H1 (cell line): ENCODE measurements around the gene TSFM. TPM values are rescaled to one million over a fixed set of nuclear protein-coding genes. Genes with fewer than 3 reads are reported as not detected.

ENCODE experiments used
- CTCF ChIA-PET: fragments of 300-600 bp; sonication (Branson Sonifier 250); formaldehyde crosslinking; loops from one replicate; lab custom pipeline; 2021; ENCODE audit not compliant: partially characterized antibody; lab: Charles Lee
- POLR2A ChIA-PET: fragments of 300-600 bp; sonication (Branson Sonifier 250); formaldehyde crosslinking; loops from one replicate; lab custom pipeline; 2021; ENCODE audit warnings: inconsistent platforms; ENCODE audit not compliant: partially characterized antibody; lab: Charles Lee
- DNase-seq, 2 experiments: peaks; one replicate each; pipeline versions ENCODE4 v3.0.0 to v3.0.0-alpha.2; 2010 to 2022; ENCODE audit warnings: low spot score in 2 of 2, low read depth in 1 of 2, mixed read lengths in 1 of 2
- FAIRE-seq: peaks from 2 replicates; lab custom pipeline; 2011; peaks lifted over from hg19 to GRCh38; lab: Jason Lieb, UNC
- H2AFZ ChIP-seq: 2 replicates; pipeline ENCODE4 v1.8.1; 2012; ENCODE audit warnings: low read length, inconsistent platforms
- H2AK5ac ChIP-seq: 2 replicates; pipeline ENCODE4 v1.6.1; 2013; ENCODE audit warnings: low read depth, low read length
- H2BK120ac ChIP-seq: replicated peaks from 2 replicates; pipeline ENCODE3; 2013; ENCODE audit warnings: low read depth, low read length, inconsistent platforms
- H2BK12ac ChIP-seq: 2 replicates; pipeline ENCODE4 v1.6.1; 2013; ENCODE audit warnings: low read depth, low read length
- H2BK15ac ChIP-seq: 2 replicates; pipeline ENCODE4 v1.6.1; 2013; ENCODE audit warnings: low read length
- H2BK20ac ChIP-seq: 2 replicates; pipeline ENCODE4 v1.6.1; 2013; ENCODE audit warnings: low read length
- H2BK5ac ChIP-seq: 2 replicates; pipeline ENCODE4 v1.6.1; 2013; ENCODE audit warnings: low read depth, low read length
- H3K14ac ChIP-seq: 2 replicates; pipeline ENCODE4 v1.6.1; 2013; ENCODE audit warnings: inconsistent platforms; ENCODE audit not compliant: insufficient read length
- H3K18ac ChIP-seq: 2 replicates; pipeline ENCODE4 v1.6.1; 2013; ENCODE audit warnings: low read length; ENCODE audit errors: extremely low read depth
- H3K23ac ChIP-seq: 2 replicates; pipeline ENCODE4 v1.6.1; 2013; ENCODE audit warnings: inconsistent platforms; ENCODE audit not compliant: insufficient read length
- H3K23me2 ChIP-seq: 2 replicates; pipeline ENCODE4 v1.6.1; 2013; ENCODE audit warnings: low read depth, low read length
- H3K27ac ChIP-seq: 2 replicates; pipeline ENCODE4 v1.6.1; 2011; ENCODE audit warnings: low read depth, low read length, inconsistent platforms
- H3K27me3 ChIP-seq, 4 experiments: replicated peaks in 1 of 4; 1 replicate in 1 of 4; 2 replicates in 3 of 4; pipeline versions ENCODE4 v1.6.1 to v1.8.1; 2011 to 2013; ENCODE audit warnings: low read length in 3 of 4, mild to moderate bottlenecking in 3 of 4, inconsistent platforms in 2 of 4, mixed read lengths in 2 of 4, moderate library complexity in 1 of 4; ENCODE audit not compliant: control insufficient read depth in 3 of 4, insufficient read depth in 3 of 4; ENCODE audit errors: extremely low read depth in 1 of 4
- H3K36me3 ChIP-seq, 4 experiments: 2 replicates each; pipeline versions ENCODE4 v1.6.1 to v1.8.1; 2011 to 2013; ENCODE audit warnings: mild to moderate bottlenecking in 4 of 4, low read length in 3 of 4, moderate library complexity in 2 of 4, control low read depth in 1 of 4, inconsistent platforms in 1 of 4; ENCODE audit not compliant: insufficient read depth in 4 of 4, control insufficient read depth in 2 of 4
- H3K4ac ChIP-seq: replicated peaks from 2 replicates; pipeline ENCODE3; 2013; ENCODE audit warnings: low read length, low read depth, mixed read lengths, inconsistent platforms; ENCODE audit not compliant: insufficient read length
- H3K4me1 ChIP-seq, 4 experiments: replicated peaks in 1 of 4; 1 replicate in 1 of 4; 2 replicates in 3 of 4; pipeline versions ENCODE4 v1.6.1 to v1.8.1; 2011 to 2013; ENCODE audit warnings: low read length in 3 of 4, inconsistent platforms in 2 of 4, mixed read lengths in 1 of 4; ENCODE audit not compliant: insufficient read depth in 4 of 4, control insufficient read depth in 3 of 4
- H3K4me2 ChIP-seq, 2 experiments: 2 replicates each; pipeline versions ENCODE4 v1.6.1 to v1.8.1; 2011 to 2013; ENCODE audit warnings: low read depth in 2 of 2, low read length in 2 of 2, control low read depth in 1 of 2, inconsistent platforms in 1 of 2, mild to moderate bottlenecking in 1 of 2; ENCODE audit not compliant: insufficient read depth in 1 of 2
- H3K4me3 ChIP-seq, 4 experiments: fragments of 200-600, 300-600 bp in 1 of 4; sonication (generic), shearing (Covaris generic), sonication (Bioruptor Twin) in 1 of 4; 2 replicates each; pipeline versions ENCODE4 v1.5.1 to v1.8.1; 2011 to 2016; ENCODE audit warnings: low read length in 4 of 4, low read depth in 3 of 4, control low read depth in 2 of 4, inconsistent platforms in 2 of 4, mild to moderate bottlenecking in 2 of 4, mixed read lengths in 1 of 4, moderate library complexity in 1 of 4; ENCODE audit not compliant: insufficient read depth in 2 of 4; ENCODE audit errors: extremely low read depth in 1 of 4
- H3K56ac ChIP-seq: replicated peaks from 2 replicates; pipeline ENCODE3; 2013; ENCODE audit warnings: low read depth, mild to moderate bottlenecking, mixed read lengths, low read length, inconsistent platforms; ENCODE audit not compliant: insufficient read length
- H3K79me1 ChIP-seq: 2 replicates; pipeline ENCODE4 v1.6.1; 2013; ENCODE audit warnings: low read depth, low read length, control low read depth
- H3K79me2 ChIP-seq, 2 experiments: 2 replicates each; pipeline versions ENCODE4 v1.6.1 to v1.8.1; 2012 to 2013; ENCODE audit warnings: low read length in 2 of 2, mild to moderate bottlenecking in 2 of 2, inconsistent platforms in 1 of 2; ENCODE audit not compliant: insufficient read depth in 2 of 2, control insufficient read depth in 1 of 2
- H3K9ac ChIP-seq, 4 experiments: replicated peaks in 1 of 4; 1 replicate in 1 of 4; 2 replicates in 3 of 4; pipeline versions ENCODE4 v1.6.1 to v1.8.1; 2011 to 2013; ENCODE audit warnings: low read depth in 3 of 4, low read length in 3 of 4, control low read depth in 2 of 4, mild to moderate bottlenecking in 2 of 4, moderate library complexity in 2 of 4, inconsistent platforms in 1 of 4; ENCODE audit errors: extremely low read depth in 1 of 4
- H3K9me3 ChIP-seq, 2 experiments: 2 replicates each; pipeline versions ENCODE4 v1.6.1 to v1.8.1; 2012 to 2013; ENCODE audit warnings: mild to moderate bottlenecking in 2 of 2, moderate library complexity in 2 of 2, control low read depth in 1 of 2, inconsistent platforms in 1 of 2, low read depth in 1 of 2, low read length in 1 of 2, mixed read lengths in 1 of 2; ENCODE audit not compliant: insufficient read depth in 2 of 2
- H4K20me1 ChIP-seq, 2 experiments: replicated peaks in 1 of 2; 2 replicates each; pipeline versions ENCODE3 to v1.8.1; 2011 to 2013; ENCODE audit warnings: inconsistent platforms in 2 of 2, low read length in 2 of 2, mild to moderate bottlenecking in 1 of 2; ENCODE audit not compliant: insufficient read depth in 2 of 2, control insufficient read depth in 1 of 2
- H4K5ac ChIP-seq: 2 replicates; pipeline ENCODE4 v1.6.1; 2013; ENCODE audit warnings: low read length, low read depth, mixed read lengths, inconsistent platforms; ENCODE audit not compliant: insufficient read length
- H4K8ac ChIP-seq: 2 replicates; pipeline ENCODE4 v1.8.0; 2013; ENCODE audit warnings: mild to moderate bottlenecking, moderate library complexity, low read length, inconsistent platforms; ENCODE audit not compliant: insufficient read depth; ENCODE audit errors: extremely low read depth
- H4K91ac ChIP-seq: replicated peaks from 2 replicates; pipeline ENCODE3; 2013; ENCODE audit warnings: low read length, mixed read lengths, inconsistent platforms; ENCODE audit not compliant: insufficient read length
- BCL11A ChIP-seq, 2 experiments: IDR thresholded peaks; one replicate each; pipeline ENCODE4 v1.6.1; 2011; ENCODE audit warnings: low read depth in 2 of 2, low read length in 2 of 2, mild to moderate bottlenecking in 2 of 2
- CHD1 ChIP-seq: IDR thresholded peaks from 2 replicates; pipeline ENCODE4 v1.6.1; 2012; ENCODE audit warnings: low read depth, low read length, improper control_type of control experiment
- EP300 ChIP-seq, 2 experiments: IDR thresholded peaks; 1 replicate in 1 of 2; 2 replicates in 1 of 2; pipeline ENCODE4 v1.6.1; 2011 to 2012; ENCODE audit warnings: low read depth in 2 of 2, low read length in 2 of 2, mild to moderate bottlenecking in 2 of 2, borderline replicate concordance in 1 of 2, inconsistent platforms in 1 of 2, moderate library complexity in 1 of 2
- HDAC2 ChIP-seq, 2 experiments: fragments of 300-600 bp in 1 of 2; sonication (generic) in 1 of 2; IDR thresholded peaks; 2 replicates each; pipeline ENCODE4 v1.6.1; 2011 to 2012; ENCODE audit warnings: low read depth in 2 of 2, low read length in 2 of 2, mild to moderate bottlenecking in 2 of 2, moderate library complexity in 2 of 2, borderline replicate concordance in 1 of 2, inconsistent platforms in 1 of 2
- JUN ChIP-seq: IDR thresholded peaks from 2 replicates; pipeline ENCODE4 v1.6.1; 2011; ENCODE audit warnings: low read depth, mild to moderate bottlenecking, improper control_type of control experiment, low read length
- RBBP5 ChIP-seq: IDR thresholded peaks from 2 replicates; pipeline ENCODE4 v1.7.1; 2012; ENCODE audit warnings: low read depth, mild to moderate bottlenecking, inconsistent platforms, low read length, moderate library complexity, borderline replicate concordance
- SP2 ChIP-seq: IDR thresholded peaks from 2 replicates; pipeline ENCODE4 v1.6.1; 2012; ENCODE audit warnings: mild to moderate bottlenecking, low read length, inconsistent platforms
- SP4 ChIP-seq: IDR thresholded peaks from 2 replicates; pipeline ENCODE4 v1.6.1; 2012; ENCODE audit warnings: low read length, inconsistent platforms
- WGBS, 2 experiments: shearing (Covaris generic) in 1 of 2; methylation state at CpG; one replicate each; pipeline versions ENCODE4 v1.1.6 to v1.1.7; 2013 to 2015; ENCODE audit warnings: low lambda C conversion rate in 2 of 2, mixed read lengths in 2 of 2, inconsistent platforms in 1 of 2, low coverage in 1 of 2, missing lambda C conversion rate in 1 of 2; ENCODE audit not compliant: insufficient replicate concordance in 2 of 2, insufficient coverage in 1 of 2, insufficient read length in 1 of 2; ENCODE audit errors: extremely low coverage in 1 of 2, missing lambda C conversion rate in 1 of 2; 5-methylcytosine and 5-hydroxymethylcytosine counted together
- polyA plus RNA-seq, 7 experiments: library from polyadenylated mRNA; depleted of rRNA in 3 of 7; stranded (reverse) in 5 of 7; unstranded in 2 of 7; fragments of >200 nt in 5 of 7; fragments of 200-250 nt in 2 of 7; gene quantifications; 1 replicate in 5 of 7; 2 replicates in 1 of 7; 4 replicates in 1 of 7; pipeline versions ENCODE4 v1.2.1 to v1.2.3, GENCODE V29; 2011 to 2013; ENCODE audit warnings: missing spikeins in 2 of 7, mixed read lengths in 2 of 7
- total RNA-seq: library from RNA; stranded (reverse); fragmentation: NEBNext Ultra II Directional; extraction: Animal tissue kit (Norgen Biotek cat#: 25700); gene quantifications from 2 replicates; pipeline ENCODE4 v1.2.1, GENCODE V29; 2021
- TF ChIP-seq, protein P1 (sequence below): IDR thresholded peaks from 2 replicates; pipeline ENCODE4 v1.6.1; 2011; ENCODE audit warnings: low read length, improper control_type of control experiment

Gene TSFM
- total and polyA plus RNA-seq, 2 of the 8 experiments (the other 6 are each of a cell fraction or from before 2014, with no cell fraction given): 17.4 to 49.8 TPM

DNA sequence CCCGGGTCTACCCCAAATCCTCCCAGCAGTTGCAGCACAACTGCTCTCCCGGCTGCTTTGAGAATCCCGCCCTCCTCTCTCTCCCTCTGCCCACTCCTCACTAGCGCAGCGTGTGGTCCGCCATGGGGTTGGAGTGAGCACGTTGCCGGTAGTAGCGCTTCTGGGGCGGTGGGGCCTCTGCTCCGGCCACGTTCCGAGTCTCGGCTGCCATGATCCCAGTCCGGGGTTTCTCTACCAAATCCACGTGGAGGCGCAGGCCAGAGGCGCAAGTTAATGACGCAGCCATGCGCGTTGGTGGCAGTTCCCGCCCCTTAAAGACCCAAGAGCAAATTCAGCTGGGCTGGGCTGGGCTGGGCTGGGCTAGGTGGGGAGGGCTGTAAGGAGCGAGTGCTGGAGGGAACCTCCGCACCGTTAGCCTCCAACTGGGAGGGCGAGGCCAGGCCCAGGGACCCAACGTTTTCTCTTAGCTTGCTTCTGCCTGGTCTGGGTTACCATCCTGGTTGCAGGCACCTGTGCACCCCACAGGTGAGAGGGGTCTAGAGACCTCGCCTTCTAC, 10.6 kb upstream of the TSFM start, which contains the start of gene METTL1:
METTL1 (minus strand) TSS at position 233 of the 556 bp plus-strand sequence; CDS start at position 211, 22 bp downstream.
- peak within 1 kb of the TSS; percentile 91 for H3K4ac ChIP-seq
- DNase-seq (peak; percentile 91 to 96), FAIRE-seq (no peak)
- H3K56ac ChIP-seq: peak within 1 kb of the TSS; percentile 85
- no peaks in the 10 kb centered on the region for H4K20me1 ChIP-seq
- ChIA-PET POLR2A (interaction anchor here (0.7 to 2.0 kb wide), 31 partner anchors 9 to 179 kb away, joined by 3 to 22 read pairs (median 4); partner anchors contain the start of genes CTDSP2, MARCHF9, TSFM and TSPAN31), CTCF (interaction anchor here (1.0 to 4.5 kb wide), 5 partner anchors 11 to 78 kb away, joined by 3 to 28 read pairs (median 7); partner anchors contain the start of genes OS9 and TSFM)
- peak within 1 kb of the TSS; percentile 79 to 99 (median 95) for H3K4me3 ChIP-seq
- peak within 1 kb of the TSS; percentile 100 for H4K8ac ChIP-seq
- H2BK15ac ChIP-seq: peak within 1 kb of the TSS; percentile 99
- H2BK12ac ChIP-seq: peak within 1 kb of the TSS; percentile 99
- peak within 1 kb of the TSS; percentile 35 for H3K14ac ChIP-seq
- H3K9ac ChIP-seq: peak within 1 kb of the TSS; percentile 98 to 100 (median 99)
- peak within 1 kb of the TSS; percentile 99 for H3K18ac ChIP-seq
- peaks cover 0 to 6% (median 3%) of the 10 kb centered on the region in 4 experiments; a peak in 4 of 7 replicates for H3K27me3 ChIP-seq
- peaks cover 12% of the 10 kb centered on the region; the same call in 1 of the 2 replicates for H3K23me2 ChIP-seq
- H2BK5ac ChIP-seq: peak within 1 kb of the TSS; percentile 100
- H2AFZ ChIP-seq: peak within 1 kb of the TSS; percentile 80
- WGBS, 2 experiments: 2% methylated on average over 27 of the region's 28 CpGs; no CpG with 5 or more reads in 1 of the 2 experiments
- H3K9me3 ChIP-seq: no peaks in the 10 kb centered on the region
- peak within 1 kb of the TSS; percentile 65; the same call in 1 of the 2 replicates for H2AK5ac ChIP-seq
- H3K36me3 ChIP-seq: peaks cover 10 to 17% (median 13%) of the 10 kb centered on the region in 4 experiments; a peak in 7 of 8 replicates
- peak within 1 kb of the TSS; percentile 96 for H4K91ac ChIP-seq
- peaks cover 3 to 9% (median 5%) of the 10 kb centered on the region in 4 experiments; a peak in 5 of 7 replicates for H3K4me1 ChIP-seq
- 0 out of 2 replicates have a peak within 1 kb of the TSS, but pooled peaks have one; percentile 82 for H2BK20ac ChIP-seq
- no peak within 1 kb of the TSS for H3K23ac ChIP-seq
- peak within 1 kb of the TSS; percentile 86 for H2BK120ac ChIP-seq
- H4K5ac ChIP-seq: peak within 1 kb of the TSS; percentile 99
- peak within 1 kb of the TSS; percentile 99 for H3K27ac ChIP-seq
- H3K4me2 ChIP-seq: peak within 1 kb of the TSS; percentile 96 to 99
- 0 out of 4 replicates have a peak, but pooled peaks cover 0 to 7% of the 10 kb centered on the region in 2 experiments for H3K79me2 ChIP-seq
- no peaks in the 10 kb centered on the region; the same call in 1 of the 2 replicates for H3K79me1 ChIP-seq
- TF ChIP-seq HDAC2 (IDR thresholded peaks at IDR 0.05; ENCODE audit: borderline replicate concordance in 1 of 2, low read depth in 2 of 2, low read length in 2 of 2) (peak; percentile 13 to 98; a peak in 2 of 4 replicates), BCL11A (IDR thresholded peaks at IDR 0.05; ENCODE audit: low read depth in 2 of 2, low read length in 2 of 2) (no peak), JUN (no peak), EP300 (IDR thresholded peaks at IDR 0.05; ENCODE audit: borderline replicate concordance in 1 of 2, low read depth in 2 of 2, low read length in 2 of 2) (0 out of 3 replicates have a peak, but pooled peaks of 1 of the 2 experiments have one; percentile 66), SP4 (peak; percentile 85), CHD1 (no peak), SP2 (no peak), RBBP5 (no peak)
- TF ChIP-seq, protein P1, sequence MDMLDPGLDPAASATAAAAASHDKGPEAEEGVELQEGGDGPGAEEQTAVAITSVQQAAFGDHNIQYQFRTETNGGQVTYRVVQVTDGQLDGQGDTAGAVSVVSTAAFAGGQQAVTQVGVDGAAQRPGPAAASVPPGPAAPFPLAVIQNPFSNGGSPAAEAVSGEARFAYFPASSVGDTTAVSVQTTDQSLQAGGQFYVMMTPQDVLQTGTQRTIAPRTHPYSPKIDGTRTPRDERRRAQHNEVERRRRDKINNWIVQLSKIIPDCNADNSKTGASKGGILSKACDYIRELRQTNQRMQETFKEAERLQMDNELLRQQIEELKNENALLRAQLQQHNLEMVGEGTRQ: peak; percentile 30
